KOPT-K1 (cell line): ENCODE measurements around the gene CSF3R.

ENCODE experiments used
- H3K27ac ChIP-seq: fragments of 200-600 bp; sonication (generic); 2 replicates; pipeline ENCODE4 v1.5.1; 2016; ENCODE audit warnings: antibody characterized with exemption, mild to moderate bottlenecking, low read depth, low read length; ENCODE audit not compliant: poor library complexity, severe bottlenecking
- H3K36me3 ChIP-seq: fragments of 200-600 bp; sonication (generic); 2 replicates; pipeline ENCODE4 v1.5.1; 2017; ENCODE audit warnings: antibody characterized with exemption, mild to moderate bottlenecking, low read length, moderate library complexity; ENCODE audit not compliant: insufficient read depth
- H3K9me3 ChIP-seq: fragments of 200-600 bp; sonication (generic); 2 replicates; pipeline ENCODE4 v1.5.1; 2017; ENCODE audit warnings: antibody characterized with exemption, low read length, mild to moderate bottlenecking; ENCODE audit not compliant: insufficient read depth, poor library complexity, severe bottlenecking

CSF3R gene

GRCh38 chr1:36482724-36483388 is at the start of gene CSF3R:
Gene CSF3R (minus strand): TSS chr1:36482913. CDS start chr1:36479496, 3,417 bp downstream.
- Histone ChIP-seq H3K9me3 (no peaks in the 10 kb centered on the region), H3K36me3 (no peaks in the 10 kb centered on the region), H3K27ac (no peak within 1 kb of the TSS)

DNA sequence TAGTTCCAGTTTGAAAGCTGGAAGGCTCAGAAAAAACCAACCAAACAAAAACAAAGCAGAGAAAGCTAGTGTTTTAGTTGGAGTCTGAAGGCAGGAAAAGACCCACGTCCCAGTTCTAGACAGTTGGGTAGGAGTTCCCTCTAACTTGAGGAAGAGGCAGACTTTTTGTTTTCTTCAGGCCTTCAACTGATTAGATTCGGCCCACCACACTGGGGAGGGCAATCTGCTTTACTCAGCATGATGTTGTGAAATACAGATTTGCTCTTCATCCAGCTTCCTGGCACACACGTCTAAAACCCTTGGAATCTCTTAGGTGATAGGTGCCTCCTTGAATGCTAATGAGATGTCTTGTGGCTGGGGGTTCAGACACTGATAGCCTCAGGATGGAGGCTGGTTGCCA is 49.1 kb upstream of the CSF3R start:
- H3K36me3 ChIP-seq, result no peaks in the 10 kb centered on the region
- H3K27ac ChIP-seq, result no peak overlapping the region
- peaks cover 8% of the 10 kb centered on the region for H3K9me3 ChIP-seq

DNA sequence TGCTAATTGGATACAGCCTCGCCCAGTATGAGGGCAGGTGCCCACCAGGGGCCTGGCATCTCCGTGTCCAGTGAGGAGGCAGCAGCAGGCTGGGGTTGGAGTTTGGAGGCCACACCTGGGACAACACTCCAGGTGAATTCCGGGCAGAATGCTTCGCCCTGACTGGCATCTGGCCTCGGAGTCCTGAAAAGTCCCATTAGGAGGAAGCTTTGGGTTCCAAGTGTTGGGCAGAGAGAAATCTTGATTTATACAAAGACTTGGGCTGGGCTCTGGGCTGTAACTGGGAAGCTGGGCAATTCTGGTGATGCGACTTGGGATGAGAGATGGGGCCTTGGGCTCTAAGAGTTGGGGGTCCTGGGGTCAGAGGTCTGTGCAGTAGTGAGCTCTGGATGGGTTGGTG is 48.1 kb upstream of the CSF3R start:
- Histone ChIP-seq H3K9me3 (peaks cover 8% of the 10 kb centered on the region), H3K36me3 (no peaks in the 10 kb centered on the region), H3K27ac (no peak overlapping the region)

DNA sequence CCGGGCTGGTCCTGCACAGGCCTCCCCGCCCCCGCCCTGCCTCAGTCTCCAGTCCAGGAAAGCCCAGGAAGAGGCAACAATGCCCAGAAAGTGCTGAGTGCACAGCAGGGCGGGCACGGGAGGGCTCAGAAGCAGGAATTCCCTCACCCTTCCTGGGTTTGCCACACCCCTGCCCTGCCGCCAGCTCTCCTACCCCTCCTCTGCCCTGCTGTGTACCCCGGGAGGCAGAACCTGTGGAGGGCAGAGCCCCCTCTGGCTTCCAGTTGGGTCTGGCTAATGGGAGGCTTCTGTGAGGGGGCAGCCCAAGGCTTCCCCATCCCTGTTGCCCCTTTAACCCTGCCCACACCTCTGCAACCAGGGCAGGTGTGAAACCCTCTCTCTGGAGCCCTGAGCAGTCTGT is 47.5 kb upstream of the CSF3R start:
- H3K9me3 ChIP-seq, result peaks cover 8% of the 10 kb centered on the region
- no peaks in the 10 kb centered on the region for H3K36me3 ChIP-seq
- H3K27ac ChIP-seq, result no peak overlapping the region

DNA sequence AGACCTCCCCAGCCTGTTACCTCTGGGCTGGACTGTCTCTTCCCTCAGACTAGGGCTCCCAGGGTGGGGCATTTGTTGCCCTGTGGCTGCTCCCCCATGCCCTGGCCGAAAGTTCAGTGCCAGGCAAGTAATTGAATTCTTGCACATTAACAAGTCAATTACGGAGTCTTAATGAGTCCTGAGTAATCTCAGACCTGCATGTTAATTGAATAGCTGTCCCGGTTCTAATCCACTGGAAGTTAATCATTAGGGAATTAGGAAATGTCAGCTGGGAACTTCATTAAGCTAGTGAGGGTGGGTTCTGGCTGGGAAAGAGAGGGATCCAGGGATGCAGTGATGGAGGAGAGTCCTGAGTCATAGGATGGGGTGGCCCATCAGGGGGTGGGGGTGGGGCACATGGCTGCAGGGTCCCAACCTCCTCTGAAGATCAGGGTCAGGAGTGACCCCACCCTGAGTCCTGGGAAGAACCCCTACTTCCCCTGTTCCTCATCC is 47.1 kb upstream of the CSF3R start:
- no peak overlapping the region for H3K27ac ChIP-seq
- H3K36me3 ChIP-seq, result no peaks in the 10 kb centered on the region
- peaks cover 8% of the 10 kb centered on the region for H3K9me3 ChIP-seq

DNA sequence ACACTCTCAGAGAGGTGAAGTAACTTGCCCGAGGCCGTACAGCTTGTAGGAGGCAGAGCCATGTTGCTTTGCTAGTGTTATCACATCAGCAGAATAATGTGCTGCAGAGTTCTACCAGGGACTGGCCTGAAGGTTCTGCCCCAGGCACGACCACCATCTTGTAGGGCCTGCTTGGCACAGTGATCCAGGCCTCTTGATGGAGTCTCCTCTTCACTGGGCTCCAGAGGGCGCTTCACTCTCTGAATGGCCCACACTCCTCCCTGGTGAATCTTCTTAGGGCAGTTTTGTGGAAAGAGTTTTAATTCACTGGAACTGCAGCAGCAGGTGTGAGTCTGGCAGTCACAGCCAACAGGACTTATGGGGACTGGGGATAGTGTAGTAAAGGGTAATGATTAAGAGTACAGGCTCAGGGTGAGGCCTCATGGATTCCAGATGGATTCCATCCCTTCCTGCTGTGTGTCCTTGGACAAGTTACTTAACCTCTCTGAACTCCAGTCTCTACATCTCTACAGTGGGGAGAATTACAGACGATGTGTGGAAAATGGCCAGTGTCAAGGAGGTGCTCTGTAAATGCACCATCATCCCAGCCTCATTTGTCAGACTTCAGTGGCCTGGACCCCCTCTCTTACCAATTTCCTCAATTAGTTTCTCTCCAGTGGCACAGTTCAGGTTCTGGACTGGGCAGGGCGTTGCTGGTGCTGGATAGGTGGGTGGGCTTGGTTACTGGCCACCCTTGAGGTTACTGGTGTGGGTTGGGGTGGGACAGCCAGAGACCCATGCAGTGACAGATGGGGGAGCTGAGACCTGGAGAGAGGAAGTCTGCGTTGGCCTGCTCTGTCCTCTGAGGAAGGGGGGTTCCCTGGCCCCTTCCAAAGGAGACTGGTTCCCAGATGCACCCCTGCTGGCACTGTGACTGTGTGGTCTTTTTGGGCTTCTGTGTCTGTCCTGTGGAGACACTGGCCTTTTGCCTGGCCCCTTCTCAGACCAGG is 45.9 kb upstream of the CSF3R start:
- Histone ChIP-seq H3K27ac (no peak overlapping the region), H3K9me3 (peaks cover 8% of the 10 kb centered on the region), H3K36me3 (no peaks in the 10 kb centered on the region)

DNA sequence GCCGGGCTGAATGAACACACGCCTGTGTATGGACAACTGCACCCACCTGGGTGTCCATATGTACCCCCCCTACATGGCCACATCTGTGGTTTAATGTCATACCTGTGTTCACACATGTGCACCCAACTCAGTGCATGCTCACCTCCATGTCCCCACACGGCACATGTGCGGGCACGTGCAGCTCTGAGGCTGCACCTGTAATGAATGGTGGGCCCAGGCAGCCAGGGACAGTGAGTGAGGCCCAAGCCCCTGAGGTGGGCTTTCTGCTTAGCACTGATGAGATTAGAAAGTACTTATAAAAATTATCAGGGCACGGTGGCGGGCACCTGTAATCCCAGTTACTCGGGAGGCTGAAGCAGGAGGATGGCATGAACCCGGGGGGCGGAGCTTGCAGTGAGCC is 42.5 kb upstream of the CSF3R start:
- Histone ChIP-seq H3K27ac (no peak overlapping the region), H3K36me3 (no peaks in the 10 kb centered on the region), H3K9me3 (no peaks in the 10 kb centered on the region)

GRCh38 chr1:36524359-36525062 is 41.8 kb upstream of the CSF3R start:
- Histone ChIP-seq H3K36me3 (no peaks in the 10 kb centered on the region), H3K27ac (no peak overlapping the region), H3K9me3 (no peaks in the 10 kb centered on the region)

GRCh38 chr1:36523850-36524249 is 41.1 kb upstream of the CSF3R start:
- H3K27ac ChIP-seq, result no peak overlapping the region
- H3K9me3 ChIP-seq, result no peaks in the 10 kb centered on the region

DNA sequence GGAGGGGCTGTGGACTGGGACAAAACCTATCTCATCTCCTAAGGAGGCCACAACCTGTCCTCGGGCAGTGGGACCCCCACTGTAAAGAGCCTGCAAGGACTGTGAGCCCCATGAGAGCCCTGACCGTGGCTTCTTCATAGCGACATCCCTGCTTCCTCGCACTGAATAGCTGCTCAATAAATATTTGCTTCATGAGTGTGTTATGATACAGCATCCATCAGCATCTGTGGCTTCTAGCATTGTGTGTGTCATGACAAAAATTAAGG is 40.5 kb upstream of the CSF3R start:
- H3K36me3 ChIP-seq, result no peaks in the 10 kb centered on the region
- no peak overlapping the region for H3K27ac ChIP-seq
- no peaks in the 10 kb centered on the region for H3K9me3 ChIP-seq

More at GRCh38 chr1:36523850-36524249, 41.1 kb upstream of the CSF3R start:
- no peaks in the 10 kb centered on the region for H3K36me3 ChIP-seq

DNA sequence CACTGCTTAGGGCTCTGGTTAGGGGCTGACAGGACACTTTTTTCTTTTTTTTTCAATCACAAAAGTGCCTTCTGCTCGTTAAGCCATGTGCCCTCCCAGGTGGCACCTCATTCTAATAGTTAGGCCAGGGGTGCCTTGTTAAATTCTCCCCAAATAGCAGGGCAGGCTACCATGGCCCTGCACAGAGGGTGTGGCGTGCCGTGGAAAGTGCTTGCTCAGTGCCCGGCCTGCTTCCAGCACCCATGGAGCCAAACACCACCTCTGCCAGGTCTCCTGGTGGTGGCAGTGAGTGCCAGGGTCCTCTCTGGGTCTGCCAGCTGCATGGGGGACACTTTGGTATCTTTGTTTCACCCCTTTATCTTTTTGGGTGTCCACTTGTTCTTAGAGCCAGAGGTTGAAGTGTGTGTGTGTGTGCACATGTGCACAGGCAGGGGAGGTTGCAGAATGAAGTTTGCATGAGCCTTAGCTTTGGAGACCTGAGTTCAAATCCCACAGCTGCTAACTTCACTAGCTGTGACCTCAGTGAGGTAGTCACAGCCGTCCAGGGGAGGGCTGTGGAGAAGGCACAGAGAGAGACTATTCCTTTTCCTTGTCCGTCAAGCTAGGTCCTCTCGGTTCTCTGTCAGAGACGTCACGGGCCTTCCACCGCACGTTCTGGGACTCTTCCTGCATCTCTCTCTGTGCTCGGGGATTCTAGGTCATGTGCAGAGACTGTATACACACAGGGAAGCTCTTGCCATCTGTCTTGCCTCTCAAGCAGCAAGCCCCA is 39.9 kb upstream of the CSF3R start:
- no peaks in the 10 kb centered on the region for H3K36me3 ChIP-seq
- H3K9me3 ChIP-seq, result no peaks in the 10 kb centered on the region
- H3K27ac ChIP-seq, result no peak overlapping the region

DNA sequence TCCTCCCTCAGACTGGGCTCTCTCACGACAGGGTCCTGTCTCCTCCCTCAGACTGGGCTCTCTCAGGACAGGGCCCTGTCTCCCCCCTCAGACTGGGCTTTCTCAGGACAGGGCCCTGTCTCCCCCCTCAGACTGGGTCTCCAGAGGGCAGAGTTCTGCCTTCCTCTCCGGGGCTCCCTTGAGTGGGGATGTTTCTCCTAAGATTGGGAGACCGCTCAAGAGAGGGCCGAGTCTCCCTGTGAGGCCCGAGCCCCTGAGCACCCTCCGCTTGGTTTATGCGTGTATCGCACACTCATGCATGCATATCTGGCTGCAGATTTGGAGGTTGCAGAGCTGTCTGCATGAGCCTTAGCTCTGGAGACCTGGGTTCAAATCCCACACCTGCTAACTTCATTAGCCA is 39.3 kb upstream of the CSF3R start:
- no peak overlapping the region for H3K27ac ChIP-seq
- no peaks in the 10 kb centered on the region for H3K36me3 ChIP-seq
- no peaks in the 10 kb centered on the region for H3K9me3 ChIP-seq

DNA sequence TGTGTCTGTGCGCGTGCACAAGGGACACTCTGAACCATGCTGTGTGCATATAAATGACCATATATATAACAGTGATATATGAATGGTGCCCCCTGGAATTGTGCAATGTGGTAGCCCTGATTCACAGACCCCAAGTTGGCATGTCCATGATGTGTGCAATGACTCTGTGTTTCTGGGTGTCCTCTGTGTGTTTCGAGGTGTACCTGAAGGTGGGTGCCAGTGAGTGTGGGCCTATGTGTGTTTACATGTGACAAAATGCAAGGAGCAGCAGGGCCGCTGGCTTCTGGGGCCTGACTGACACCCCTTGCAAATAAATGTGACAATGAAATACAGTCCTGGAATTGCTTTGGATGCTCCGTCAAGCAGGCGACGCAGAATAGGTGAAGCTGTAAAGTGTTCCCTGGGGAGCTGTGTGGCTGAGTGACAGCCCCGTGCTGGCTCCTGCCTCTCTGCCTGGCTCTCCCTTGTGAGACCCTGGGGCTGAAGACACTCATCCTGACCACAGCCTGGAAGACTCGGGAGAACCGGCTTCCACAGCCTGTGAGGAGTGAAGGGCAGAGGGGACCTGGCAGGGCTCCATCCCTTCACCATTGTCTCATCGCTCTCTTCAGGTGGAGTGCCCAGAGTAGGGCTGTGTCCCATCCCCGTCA is 38.2 kb upstream of the CSF3R start:
- Histone ChIP-seq H3K27ac (no peak overlapping the region), H3K36me3 (no peaks in the 10 kb centered on the region), H3K9me3 (no peaks in the 10 kb centered on the region)

DNA sequence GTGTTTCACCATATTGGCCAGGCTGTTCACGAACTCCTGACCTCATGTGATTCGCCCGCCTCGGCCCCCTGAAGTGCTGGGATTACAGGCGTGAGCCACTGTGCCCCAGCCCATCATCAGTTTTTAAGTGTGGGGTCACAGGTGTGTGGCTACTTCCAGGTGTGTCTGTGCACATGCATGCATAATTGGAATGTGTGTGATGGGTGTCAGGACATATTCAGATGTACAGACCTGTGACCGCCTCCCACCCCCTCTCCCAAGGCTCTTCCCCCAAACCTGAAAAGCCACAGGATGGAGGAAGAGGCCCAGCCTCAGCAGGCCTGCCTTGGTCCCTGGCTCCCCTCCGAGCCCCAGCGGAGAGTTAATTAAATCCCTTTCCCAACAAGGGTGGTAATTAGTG is 37.3 kb upstream of the CSF3R start:
- Histone ChIP-seq H3K36me3 (no peaks in the 10 kb centered on the region), H3K27ac (no peak overlapping the region), H3K9me3 (no peaks in the 10 kb centered on the region)
